Caco-2 (cell line): ENCODE results near the gene HOXC10. TPM values are rescaled to one million over a fixed set of nuclear protein-coding genes. Genes with fewer than 3 reads are reported as not detected.

Experiments used
- BruUV-seq: library from RNA; stranded (reverse); fragments of 400-500 nt; replicated peaks from 2 replicates; lab custom pipeline; 2021; lab: Mats Ljungman, UMichigan
- CTCF ChIA-PET: fragments of 300-600 bp; sonication (Branson Sonifier 250); formaldehyde crosslinking; loops from one replicate; lab custom pipeline; 2022; ENCODE audit warnings: antibody characterized with exemption; lab: Charles Lee
- POLR2A ChIA-PET: fragments of 300-600 bp; sonication (Branson Sonifier 250); formaldehyde crosslinking; loops from one replicate; lab custom pipeline; 2022; ENCODE audit warnings: antibody characterized with exemption; lab: Charles Lee
- DNase-seq, 2 experiments: peaks; one replicate each; pipeline versions ENCODE4 v3.0.0 to v3.0.0-alpha.2; 2020 to 2022
- H3K27me3 ChIP-seq: replicated peaks from 2 replicates; pipeline ENCODE4 v1.6.0; 2011; ENCODE audit warnings: low read length; ENCODE audit not compliant: control insufficient read depth, insufficient read depth
- H3K36me3 ChIP-seq: 2 replicates; pipeline ENCODE4 v1.5.1; 2011; ENCODE audit warnings: low read length; ENCODE audit not compliant: control insufficient read depth, insufficient read depth
- H3K4me1 ChIP-seq: fragments of 250-450 bp; sonication (Bioruptor Pico); 2 replicates; pipeline ENCODE4 v1.5.1; 2020; ENCODE audit warnings: mild to moderate bottlenecking
- H3K4me3 ChIP-seq: 2 replicates; pipeline ENCODE4 v1.5.1; 2011; ENCODE audit warnings: low read depth, mild to moderate bottlenecking, control low read depth, low read length
- H3K9me3 ChIP-seq: fragments of 250-450 bp; sonication (Bioruptor Pico); 2 replicates; pipeline ENCODE4 v1.5.1; 2020; ENCODE audit warnings: mild to moderate bottlenecking, moderate library complexity
- H3K27ac Mint-ChIP-seq: one replicate; pipeline ENCODE4 v1.8.0; 2022; ENCODE audit warnings: mixed read lengths; ENCODE audit not compliant: unreplicated experiment
- H3K27me3 Mint-ChIP-seq: one replicate; pipeline ENCODE4 v1.8.0; 2022; ENCODE audit warnings: mixed read lengths; ENCODE audit not compliant: insufficient read depth, unreplicated experiment
- H3K36me3 Mint-ChIP-seq: one replicate; pipeline ENCODE4 v1.8.0; 2022; ENCODE audit warnings: mild to moderate bottlenecking, mixed read lengths; ENCODE audit not compliant: insufficient read depth, unreplicated experiment
- H3K4me1 Mint-ChIP-seq: one replicate; pipeline ENCODE4 v1.8.0; 2022; ENCODE audit warnings: low read depth, mixed read lengths; ENCODE audit not compliant: unreplicated experiment
- H3K4me3 Mint-ChIP-seq: one replicate; pipeline ENCODE4 v1.8.0; 2022; ENCODE audit warnings: mild to moderate bottlenecking, moderate library complexity, mixed read lengths; ENCODE audit not compliant: unreplicated experiment
- H3K9me3 Mint-ChIP-seq: one replicate; pipeline ENCODE4 v1.8.0; 2022; ENCODE audit warnings: mixed read lengths; ENCODE audit not compliant: unreplicated experiment
- intact Hi-C: fragments of 100-400 bp; cut with micrococcal nuclease; formaldehyde crosslinking; loops from one replicate; pipeline ENCODE4 v1.10.0; 2022; ENCODE audit not compliant: unreplicated experiment
- total RNA-seq: library from RNA; stranded (reverse); gene quantifications from 2 replicates; pipeline ENCODE4 v1.2.3, GENCODE V29; 2022
- TF ChIP-seq, protein P1 (sequence below), 2 experiments: fragments of 200-600 bp in 1 of 2; IDR thresholded peaks; 1 replicate in 1 of 2; 2 replicates in 1 of 2; pipeline versions ENCODE4 v1.5.1 to v1.8.0; 2011 to 2022; ENCODE audit warnings: antibody characterized with exemption in 1 of 2, control low read depth in 1 of 2, inconsistent platforms in 1 of 2, low read depth in 1 of 2, low read length in 1 of 2, mild to moderate bottlenecking in 1 of 2, moderate library complexity in 1 of 2; ENCODE audit not compliant: insufficient read depth in 1 of 2, severe bottlenecking in 1 of 2, unreplicated experiment in 1 of 2

Gene HOXC10
- total RNA-seq, 1 experiment from 2014 or later: 4.0 TPM

DNA sequence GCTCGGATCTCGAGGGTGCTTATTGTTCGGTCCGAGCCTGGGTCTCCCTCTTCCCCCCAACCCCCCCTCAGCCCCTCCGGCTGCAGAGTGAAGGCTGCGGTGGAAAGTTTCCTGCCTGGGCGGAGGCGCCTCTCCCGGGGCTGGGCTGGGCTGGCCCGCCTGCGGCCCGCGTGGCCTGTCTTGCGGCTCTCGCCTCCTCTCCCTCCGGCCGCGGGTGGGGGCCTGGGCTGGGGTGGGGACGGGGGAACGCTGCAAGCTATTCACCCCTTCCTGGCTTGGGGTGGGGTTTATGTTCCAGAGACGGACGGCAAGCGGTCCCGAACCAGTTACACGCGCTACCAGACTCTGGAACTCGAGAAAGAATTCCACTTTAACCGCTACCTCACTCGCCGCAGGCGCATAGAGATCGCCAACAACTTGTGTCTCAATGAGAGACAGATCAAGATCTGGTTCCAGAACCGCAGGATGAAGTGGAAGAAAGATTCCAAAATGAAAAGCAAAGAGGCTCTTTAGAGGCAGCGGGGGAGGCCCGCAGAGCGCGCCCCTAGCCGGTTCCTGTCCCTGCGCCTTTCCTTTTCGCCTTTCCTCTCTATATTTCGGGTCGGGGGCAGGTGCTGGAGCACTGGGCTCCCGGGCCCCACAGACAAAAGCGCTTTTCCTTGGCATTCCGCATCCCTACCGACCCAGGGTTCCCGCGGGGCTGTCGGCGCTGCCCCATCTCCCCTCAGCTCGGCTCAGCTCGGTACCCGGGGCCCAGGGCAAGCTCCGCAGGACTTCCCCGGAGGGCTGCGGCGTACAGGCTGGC is 49.2 kb downstream of the HOXC10 start:
- H3K36me3 ChIP-seq: no peaks in the 10 kb centered on the region; the same call in 1 of the 2 replicates
- CTCF ChIA-PET: interaction anchor here (2.3 to 3.8 kb wide), 2 partner anchors 101 to 102 kb away, joined by 11 to 50 read pairs; no protein-coding TSS in a partner anchor
- Mint-ChIP-seq H3K27ac (peak overlapping the region; percentile 90), H3K4me3 (peak overlapping the region; percentile 89), H3K27me3 (no peaks in the 10 kb centered on the region), H3K9me3 (no peaks in the 10 kb centered on the region), H3K4me1 (peaks cover 6% of the 10 kb centered on the region), H3K36me3 (peaks cover 6% of the 10 kb centered on the region)
- TSS peak; percentile 21 for BruUV-seq
- no peaks in the 10 kb centered on the region for H3K27me3 ChIP-seq
- peak; percentile 39 to 50 for DNase-seq
- peaks cover 9% of the 10 kb centered on the region for H3K4me1 ChIP-seq
- POLR2A ChIA-PET: interaction anchor here (0.8 kb wide), 1 partner anchor 102 kb away, joined by 3 read pairs; no protein-coding TSS in a partner anchor
- intact Hi-C loops: no loop called here
- peak overlapping the region; percentile 52 for H3K4me3 ChIP-seq
- TF ChIP-seq, protein P1, sequence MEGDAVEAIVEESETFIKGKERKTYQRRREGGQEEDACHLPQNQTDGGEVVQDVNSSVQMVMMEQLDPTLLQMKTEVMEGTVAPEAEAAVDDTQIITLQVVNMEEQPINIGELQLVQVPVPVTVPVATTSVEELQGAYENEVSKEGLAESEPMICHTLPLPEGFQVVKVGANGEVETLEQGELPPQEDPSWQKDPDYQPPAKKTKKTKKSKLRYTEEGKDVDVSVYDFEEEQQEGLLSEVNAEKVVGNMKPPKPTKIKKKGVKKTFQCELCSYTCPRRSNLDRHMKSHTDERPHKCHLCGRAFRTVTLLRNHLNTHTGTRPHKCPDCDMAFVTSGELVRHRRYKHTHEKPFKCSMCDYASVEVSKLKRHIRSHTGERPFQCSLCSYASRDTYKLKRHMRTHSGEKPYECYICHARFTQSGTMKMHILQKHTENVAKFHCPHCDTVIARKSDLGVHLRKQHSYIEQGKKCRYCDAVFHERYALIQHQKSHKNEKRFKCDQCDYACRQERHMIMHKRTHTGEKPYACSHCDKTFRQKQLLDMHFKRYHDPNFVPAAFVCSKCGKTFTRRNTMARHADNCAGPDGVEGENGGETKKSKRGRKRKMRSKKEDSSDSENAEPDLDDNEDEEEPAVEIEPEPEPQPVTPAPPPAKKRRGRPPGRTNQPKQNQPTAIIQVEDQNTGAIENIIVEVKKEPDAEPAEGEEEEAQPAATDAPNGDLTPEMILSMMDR (IDR thresholded peaks at IDR 0.05; ENCODE audit: insufficient read depth in 1 of 2, low read depth in 1 of 2, low read length in 1 of 2, severe bottlenecking in 1 of 2, unreplicated experiment in 1 of 2): no peak
- no peaks in the 10 kb centered on the region for H3K9me3 ChIP-seq

DNA sequence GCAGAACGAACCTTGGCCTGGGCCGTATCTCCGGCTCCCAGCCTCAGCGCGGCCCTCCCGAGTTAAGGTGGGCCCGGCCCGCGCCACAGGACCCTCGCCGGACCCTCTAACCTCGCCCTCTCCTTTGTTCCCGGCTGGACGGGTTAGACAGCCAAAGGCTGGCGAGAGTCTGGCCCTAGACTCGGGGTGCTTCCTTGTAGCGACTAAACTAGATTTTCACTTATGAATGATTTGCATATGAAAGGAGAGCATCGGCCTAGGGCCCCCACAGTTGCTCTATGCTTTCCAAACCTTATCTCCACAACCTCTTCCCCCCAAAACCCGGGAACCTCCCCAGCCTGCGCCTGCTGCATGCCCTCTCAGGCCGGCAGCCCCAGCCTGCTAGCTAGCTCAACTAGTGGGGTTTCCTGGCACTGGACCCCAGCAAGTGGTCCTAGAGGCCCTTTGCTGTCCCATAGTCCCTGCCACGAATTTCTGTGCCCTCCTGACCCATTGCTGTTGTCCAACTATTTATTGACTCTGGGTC is 49.9 kb downstream of the HOXC10 start:
- no peaks in the 10 kb centered on the region for H3K27me3 ChIP-seq
- peaks cover 14% of the 10 kb centered on the region for H3K4me1 ChIP-seq
- POLR2A ChIA-PET: interaction anchor here (0.6 kb wide), 1 partner anchor 24 kb away, joined by 3 read pairs; no protein-coding TSS in a partner anchor
- CTCF ChIA-PET: interaction anchor here (2.3 kb wide), 1 partner anchor 100 kb away, joined by 11 read pairs; no protein-coding TSS in a partner anchor
- intact Hi-C loops: no loop called here
- TF ChIP-seq, protein P1 (IDR thresholded peaks at IDR 0.05; ENCODE audit: insufficient read depth in 1 of 2, low read depth in 1 of 2, low read length in 1 of 2, severe bottlenecking in 1 of 2, unreplicated experiment in 1 of 2): no peak
- no peaks in the 10 kb centered on the region; the same call in 1 of the 2 replicates for H3K36me3 ChIP-seq
- Mint-ChIP-seq H3K4me3 (peak overlapping the region; percentile 89), H3K4me1 (peaks cover 6% of the 10 kb centered on the region), H3K36me3 (peaks cover 6% of the 10 kb centered on the region), H3K27me3 (no peaks in the 10 kb centered on the region), H3K27ac (no peak overlapping the region), H3K9me3 (no peaks in the 10 kb centered on the region)
- no TSS peak for BruUV-seq
- no peak overlapping the region for H3K4me3 ChIP-seq
- no peaks in the 10 kb centered on the region for H3K9me3 ChIP-seq
- DNase-seq: no peak

DNA sequence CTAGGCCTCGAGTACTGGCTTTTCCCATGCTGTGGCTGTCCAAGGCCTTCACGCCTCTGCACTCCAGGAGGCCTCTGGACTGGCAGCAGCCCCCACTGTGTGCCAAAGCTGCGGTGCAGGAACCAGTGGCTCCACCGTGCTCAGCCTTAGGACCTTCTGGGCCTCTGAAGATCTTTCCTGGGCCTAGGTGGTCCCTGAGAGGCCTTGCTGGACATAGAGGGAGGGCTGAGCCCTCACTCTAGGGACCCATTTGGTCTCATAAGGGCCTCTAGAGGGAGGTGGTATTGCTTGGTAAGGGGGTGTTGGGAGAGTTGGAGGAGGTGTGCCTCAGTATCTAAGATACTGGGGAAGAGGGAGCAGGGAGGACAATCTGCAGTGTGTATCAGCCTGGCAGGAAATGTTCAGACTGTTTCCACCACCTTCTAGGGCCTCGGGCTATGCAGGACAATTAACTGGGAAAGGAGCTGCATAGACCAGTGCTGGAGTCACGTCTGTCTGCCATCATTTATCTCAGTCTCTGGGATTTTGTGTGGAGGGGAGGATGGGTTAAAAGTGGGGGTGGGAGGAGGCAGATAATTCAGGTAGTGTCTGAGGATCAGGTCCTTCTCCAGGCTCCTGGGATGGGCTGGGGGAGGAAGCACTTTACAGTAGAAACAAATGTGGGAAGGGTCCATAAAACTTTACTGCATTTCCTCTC is 50.8 kb downstream of the HOXC10 start:
- Histone ChIP-seq H3K4me1 (peaks cover 23% of the 10 kb centered on the region), H3K27me3 (no peaks in the 10 kb centered on the region), H3K4me3 (no peak overlapping the region), H3K9me3 (no peaks in the 10 kb centered on the region), H3K36me3 (no peaks in the 10 kb centered on the region)
- ChIA-PET POLR2A (interaction anchor here (0.5 to 0.6 kb wide), 2 partner anchors 25 to 344 kb away, joined by 3 read pairs; no protein-coding TSS in a partner anchor), CTCF (interaction anchor here (0.7 to 2.3 kb wide), 2 partner anchors 27 to 100 kb away, joined by 3 to 11 read pairs; partner anchors contain the start of gene HOXC8)
- Mint-ChIP-seq H3K27ac (no peak overlapping the region), H3K4me1 (peaks cover 6% of the 10 kb centered on the region), H3K4me3 (no peak overlapping the region), H3K27me3 (no peaks in the 10 kb centered on the region), H3K9me3 (no peaks in the 10 kb centered on the region), H3K36me3 (peaks cover 6% of the 10 kb centered on the region)
- intact Hi-C loops: no loop called here
- BruUV-seq: no TSS peak
- no peak for DNase-seq
- TF ChIP-seq, protein P1 (IDR thresholded peaks at IDR 0.05; ENCODE audit: insufficient read depth in 1 of 2, low read depth in 1 of 2, low read length in 1 of 2, severe bottlenecking in 1 of 2, unreplicated experiment in 1 of 2): no peak
